Upper lobe of right lung (tissue), 1 donor: ENCODE data around the gene KLHL33. TPM values are rescaled to one million over a fixed set of nuclear protein-coding genes. Genes with fewer than 3 reads are reported as not detected.

Source experiments
- ATAC-seq: fragments of 200-7000 bp; cut with Tn5 transposase; one replicate; pipeline ENCODE4 v1.9.1; 2020; ENCODE audit warnings: mild to moderate bottlenecking, moderate library complexity
- DNase-seq: peaks from one replicate; pipeline ENCODE4 v3.0.0-alpha.2; 2020
- H3K27ac ChIP-seq: fragments of 200-600 bp; one replicate; pipeline ENCODE4 v1.8.0; 2022
- H3K27me3 ChIP-seq: fragments of 200-600 bp; one replicate; pipeline ENCODE4 v1.8.0; 2022; ENCODE audit warnings: mild to moderate bottlenecking
- H3K36me3 ChIP-seq: fragments of 200-600 bp; one replicate; pipeline ENCODE4 v1.8.0; 2022
- H3K4me1 ChIP-seq: fragments of 200-600 bp; one replicate; pipeline ENCODE4 v1.8.0; 2022
- H3K4me3 ChIP-seq: fragments of 200-600 bp; one replicate; pipeline ENCODE4 v1.8.0; 2022; ENCODE audit warnings: mild to moderate bottlenecking
- H3K9me3 ChIP-seq: fragments of 200-600 bp; one replicate; pipeline ENCODE4 v1.8.0; 2022
- intact Hi-C: fragments of 100-400 bp; cut with DNase I; formaldehyde crosslinking; loops from one replicate; pipeline ENCODE4 v1.11.0; 2022
- total RNA-seq: library from RNA; stranded (reverse); fragmentation: NEBNext Ultra II Directional; extraction: Animal tissue kit (Norgen Biotek cat#: 25700); gene quantifications from one replicate; pipeline ENCODE4 v1.2.1, GENCODE V29; 2021
- TF ChIP-seq, protein P1 (sequence below): fragments of 200-600 bp; IDR thresholded peaks from one replicate; pipeline ENCODE4 v1.8.0; 2022; ENCODE audit warnings: antibody characterized with exemption
- donor health status: DM: no; HTN: yes; CAD: no; lungs with severe emphysema.

The KLHL33 gene
- total RNA-seq, 1 donor from 2014 or later = 0.29 TPM

DNA sequence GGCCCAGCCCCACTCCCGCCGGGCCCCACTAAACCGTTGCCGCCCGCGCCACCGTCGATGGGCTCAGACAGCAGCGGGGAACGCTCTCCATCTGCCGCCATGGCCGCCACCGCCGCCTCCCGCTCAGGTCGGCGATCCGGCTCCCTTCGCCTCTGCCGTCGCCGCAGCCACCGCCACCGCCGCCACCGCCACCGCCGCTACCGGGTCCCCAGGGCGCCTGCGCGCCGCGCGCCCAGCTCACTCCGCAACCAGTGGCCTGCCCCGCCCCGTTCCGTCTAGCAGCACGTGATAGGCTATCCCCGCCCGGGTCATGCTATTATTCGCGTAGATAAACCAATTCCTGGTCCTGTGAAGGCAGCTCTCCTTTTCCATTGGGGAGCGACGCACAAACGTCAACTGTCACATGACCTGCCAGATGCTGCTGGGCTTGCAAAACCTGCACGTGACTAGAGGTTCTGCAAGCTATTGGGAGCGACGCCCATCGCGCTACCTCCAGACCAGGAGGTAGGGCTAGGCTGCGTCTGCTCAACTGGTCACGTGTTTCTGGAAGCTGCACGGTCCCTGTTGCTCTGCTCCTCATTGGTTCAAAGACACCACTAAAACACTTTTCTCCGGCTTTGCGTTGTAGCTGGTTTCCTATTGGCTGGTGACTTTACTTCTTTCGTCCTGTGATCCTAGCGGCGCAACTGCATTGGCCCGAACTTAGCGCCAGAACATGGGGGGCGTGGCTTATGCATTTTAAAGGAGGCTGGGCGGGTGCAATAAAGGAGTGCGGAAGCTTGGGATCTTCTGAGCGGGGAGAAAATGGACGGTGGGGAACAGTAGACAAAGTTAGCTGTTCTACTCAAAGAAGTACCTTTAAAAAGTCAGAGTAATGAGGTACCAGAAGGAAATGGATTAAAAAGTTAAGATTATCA is 25.5 kb upstream of the KLHL33 start, which contains the start of gene PIP4P1:
TSS of gene PIP4P1 (minus strand) at position 210 of the 917 bp plus-strand sequence. CDS start at position 101, 109 bp downstream.
- Histone ChIP-seq H3K27me3 (no peaks in the 10 kb centered on the region), H3K4me1 (peaks cover 25% of the 10 kb centered on the region), H3K27ac (peak within 1 kb of the TSS; percentile 89), H3K9me3 (no peaks in the 10 kb centered on the region), H3K36me3 (peaks cover 39% of the 10 kb centered on the region), H3K4me3 (peak within 1 kb of the TSS; percentile 97)
- peak; percentile 99 for DNase-seq
- TF ChIP-seq, protein P1, sequence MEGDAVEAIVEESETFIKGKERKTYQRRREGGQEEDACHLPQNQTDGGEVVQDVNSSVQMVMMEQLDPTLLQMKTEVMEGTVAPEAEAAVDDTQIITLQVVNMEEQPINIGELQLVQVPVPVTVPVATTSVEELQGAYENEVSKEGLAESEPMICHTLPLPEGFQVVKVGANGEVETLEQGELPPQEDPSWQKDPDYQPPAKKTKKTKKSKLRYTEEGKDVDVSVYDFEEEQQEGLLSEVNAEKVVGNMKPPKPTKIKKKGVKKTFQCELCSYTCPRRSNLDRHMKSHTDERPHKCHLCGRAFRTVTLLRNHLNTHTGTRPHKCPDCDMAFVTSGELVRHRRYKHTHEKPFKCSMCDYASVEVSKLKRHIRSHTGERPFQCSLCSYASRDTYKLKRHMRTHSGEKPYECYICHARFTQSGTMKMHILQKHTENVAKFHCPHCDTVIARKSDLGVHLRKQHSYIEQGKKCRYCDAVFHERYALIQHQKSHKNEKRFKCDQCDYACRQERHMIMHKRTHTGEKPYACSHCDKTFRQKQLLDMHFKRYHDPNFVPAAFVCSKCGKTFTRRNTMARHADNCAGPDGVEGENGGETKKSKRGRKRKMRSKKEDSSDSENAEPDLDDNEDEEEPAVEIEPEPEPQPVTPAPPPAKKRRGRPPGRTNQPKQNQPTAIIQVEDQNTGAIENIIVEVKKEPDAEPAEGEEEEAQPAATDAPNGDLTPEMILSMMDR = no peak
- intact Hi-C loops = no loop called here
- peak; percentile 96 for ATAC-seq

DNA sequence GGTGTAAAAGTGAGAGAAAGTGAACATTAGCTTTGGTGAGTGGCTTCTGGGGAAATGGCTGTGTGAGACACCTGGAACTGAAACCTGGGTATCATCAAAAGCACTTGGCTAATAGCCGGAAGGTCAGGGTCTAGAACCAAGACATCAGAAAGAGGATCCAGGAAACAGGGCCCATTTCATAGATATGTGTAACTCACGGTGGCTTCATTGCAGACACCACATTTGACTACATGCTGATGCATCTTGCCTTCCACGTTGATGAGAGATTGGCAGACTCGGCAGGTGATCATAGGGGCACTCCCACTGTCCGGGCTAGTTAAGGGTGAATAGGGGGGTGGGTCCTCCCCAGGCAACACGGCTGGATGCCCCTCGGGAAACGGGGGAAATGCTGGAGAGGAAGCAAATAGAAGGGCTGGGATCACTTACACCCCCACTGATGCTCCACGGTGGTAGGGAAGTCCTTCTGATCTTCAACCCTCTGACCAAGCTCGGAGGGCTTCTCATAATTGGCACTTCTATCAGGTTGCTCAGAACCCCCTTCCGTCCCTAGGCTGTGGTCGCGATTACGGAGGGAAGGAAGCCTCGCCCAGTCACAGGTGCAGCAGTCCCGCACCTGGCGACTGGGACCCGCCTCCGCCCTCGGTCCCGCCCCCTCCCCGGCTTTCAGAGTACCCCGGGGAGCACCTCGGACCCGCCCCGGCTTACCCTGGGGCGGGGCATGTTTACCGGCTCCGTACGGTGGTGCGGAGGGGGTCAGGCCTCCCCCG is 24.7 kb upstream of the KLHL33 start:
- Histone ChIP-seq H3K9me3 (no peaks in the 10 kb centered on the region), H3K27me3 (no peaks in the 10 kb centered on the region), H3K27ac (peak overlapping the region; percentile 89), H3K4me3 (peak overlapping the region; percentile 97), H3K36me3 (peaks cover 43% of the 10 kb centered on the region), H3K4me1 (peaks cover 33% of the 10 kb centered on the region)
- ATAC-seq (peak; percentile 54), DNase-seq (peak; percentile 87)
- intact Hi-C loops = no loop called here
- TF ChIP-seq, protein P1 = no peak

DNA sequence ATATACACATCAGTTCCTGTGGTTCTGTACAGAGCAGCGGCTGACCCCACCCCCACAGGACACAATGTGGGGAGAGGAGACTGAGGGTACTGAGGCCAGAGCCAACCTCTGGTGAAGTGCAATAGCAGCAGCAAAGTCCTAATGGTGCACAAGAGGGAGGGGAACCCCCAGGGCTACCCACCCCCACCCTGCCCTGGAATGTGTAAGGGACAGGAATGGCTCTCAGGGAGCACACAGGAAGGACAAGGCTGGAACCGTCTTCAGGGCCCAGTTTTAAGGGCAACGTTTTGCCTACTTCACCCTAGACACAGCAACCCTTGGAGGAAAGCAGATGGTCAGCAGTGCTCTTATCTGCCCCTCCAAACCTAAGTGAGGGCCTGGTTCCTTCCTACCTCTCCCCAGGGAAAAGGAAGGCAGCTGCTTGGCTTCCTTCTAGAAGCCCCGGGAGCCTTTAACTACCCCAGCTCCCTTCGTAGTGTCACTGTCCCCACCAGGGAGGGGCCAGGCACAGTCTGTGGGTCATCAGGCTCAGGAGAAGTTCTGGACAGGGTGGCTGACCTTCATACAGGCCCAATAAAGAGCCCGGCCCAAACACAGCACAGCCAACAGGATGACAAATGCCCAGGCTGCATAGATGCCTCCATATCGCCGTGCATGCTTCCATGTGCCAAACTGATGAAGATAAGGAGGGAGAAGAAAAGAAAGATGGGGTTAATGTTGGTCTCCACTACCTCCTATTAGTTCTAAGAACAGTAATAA is 22.2 kb upstream of the KLHL33 start:
- Histone ChIP-seq H3K27ac (no peak overlapping the region), H3K36me3 (peaks cover 43% of the 10 kb centered on the region), H3K27me3 (no peaks in the 10 kb centered on the region), H3K9me3 (no peaks in the 10 kb centered on the region), H3K4me1 (peaks cover 44% of the 10 kb centered on the region), H3K4me3 (no peak overlapping the region)
- no peak for DNase-seq
- ATAC-seq = no peak
- TF ChIP-seq, protein P1 = no peak
- intact Hi-C loops = no loop called here

DNA sequence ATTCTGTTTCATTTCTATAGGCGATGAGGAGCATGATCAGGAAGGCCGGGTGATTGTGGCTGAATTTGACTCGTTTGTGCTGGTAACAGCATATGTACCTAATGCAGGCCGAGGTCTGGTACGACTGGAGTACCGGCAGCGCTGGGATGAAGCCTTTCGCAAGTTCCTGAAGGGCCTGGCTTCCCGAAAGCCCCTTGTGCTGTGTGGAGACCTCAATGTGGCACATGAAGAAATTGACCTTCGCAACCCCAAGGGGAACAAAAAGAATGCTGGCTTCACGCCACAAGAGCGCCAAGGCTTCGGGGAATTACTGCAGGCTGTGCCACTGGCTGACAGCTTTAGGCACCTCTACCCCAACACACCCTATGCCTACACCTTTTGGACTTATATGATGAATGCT is 21.0 kb upstream of the KLHL33 start:
- ATAC-seq = no peak
- no peak for DNase-seq
- Histone ChIP-seq H3K4me3 (no peak overlapping the region), H3K27me3 (no peaks in the 10 kb centered on the region), H3K9me3 (no peaks in the 10 kb centered on the region), H3K4me1 (peaks cover 44% of the 10 kb centered on the region), H3K36me3 (peaks cover 48% of the 10 kb centered on the region), H3K27ac (no peak overlapping the region)
- intact Hi-C loops = no loop called here
- TF ChIP-seq, protein P1 = no peak
